HCT116 (cell line): Measurements from ENCODE around the gene CST6.

ENCODE experiments used
- POLR2AphosphoS5 ChIP-seq: IDR thresholded peaks from 2 replicates; pipeline ENCODE4 v1.6.1; 2011; ENCODE audit warnings: mild to moderate bottlenecking, low read depth, low read length, moderate library complexity
- TF ChIP-seq, protein P1 (sequence below), 3 experiments: fragments of 200-600 bp in 1 of 3; sonication (generic) in 1 of 3; IDR thresholded peaks in 2 of 3; conservative IDR thresholded peaks in 1 of 3; 2 replicates each; pipeline ENCODE4 v1.5.1; 2012 to 2017; ENCODE audit warnings: low read depth in 2 of 3, low read length in 2 of 3, antibody characterized with exemption in 1 of 3, borderline replicate concordance in 1 of 3, control low read depth in 1 of 3, mild to moderate bottlenecking in 1 of 3, mixed read lengths in 1 of 3, mixed run types in 1 of 3, moderate library complexity in 1 of 3; ENCODE audit not compliant: insufficient read depth in 1 of 3
- TF ChIP-seq, protein P2 (sequence below): IDR thresholded peaks from 2 replicates; pipeline ENCODE4 v1.6.1; 2012; ENCODE audit warnings: low read depth

DNA sequence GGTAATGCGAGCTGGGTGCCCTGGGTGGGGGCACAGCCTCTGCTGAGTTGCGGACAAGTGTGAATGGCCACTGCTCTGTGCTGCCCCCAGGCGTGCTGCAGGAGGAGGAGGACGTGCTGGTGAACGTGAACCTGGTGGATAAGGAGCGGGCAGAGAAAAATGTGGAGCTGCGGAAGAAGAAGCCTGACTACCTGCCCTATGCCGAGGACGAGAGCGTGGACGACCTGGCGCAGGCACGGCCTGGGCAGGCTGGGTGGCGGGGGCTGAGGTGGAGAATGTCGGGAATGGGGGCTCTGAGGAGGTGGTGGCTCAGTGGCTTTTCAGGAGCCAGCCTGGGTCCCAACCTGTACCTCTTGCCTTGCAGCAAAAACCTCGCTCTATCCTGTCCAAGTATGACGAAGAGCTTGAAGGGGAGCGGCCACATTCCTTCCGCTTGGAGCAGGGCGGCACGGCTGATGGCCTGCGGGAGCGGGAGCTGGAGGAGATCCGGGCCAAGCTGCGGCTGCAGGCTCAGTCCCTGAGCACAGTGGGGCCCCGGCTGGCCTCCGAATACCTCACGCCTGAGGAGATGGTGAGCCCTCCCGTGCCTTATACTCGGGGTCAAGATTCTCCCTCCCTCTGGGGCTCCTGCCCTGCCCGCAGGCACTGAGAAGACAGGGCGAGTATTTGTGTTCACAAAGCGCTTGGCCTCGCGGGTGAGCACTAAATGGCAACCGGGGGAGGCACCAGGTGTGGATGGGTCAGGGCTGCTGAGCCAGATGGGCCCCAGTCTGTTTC is 45.6 kb upstream of the CST6 start:
- no peak for TF ChIP-seq POLR2AphosphoS5
- TF ChIP-seq, protein P1, sequence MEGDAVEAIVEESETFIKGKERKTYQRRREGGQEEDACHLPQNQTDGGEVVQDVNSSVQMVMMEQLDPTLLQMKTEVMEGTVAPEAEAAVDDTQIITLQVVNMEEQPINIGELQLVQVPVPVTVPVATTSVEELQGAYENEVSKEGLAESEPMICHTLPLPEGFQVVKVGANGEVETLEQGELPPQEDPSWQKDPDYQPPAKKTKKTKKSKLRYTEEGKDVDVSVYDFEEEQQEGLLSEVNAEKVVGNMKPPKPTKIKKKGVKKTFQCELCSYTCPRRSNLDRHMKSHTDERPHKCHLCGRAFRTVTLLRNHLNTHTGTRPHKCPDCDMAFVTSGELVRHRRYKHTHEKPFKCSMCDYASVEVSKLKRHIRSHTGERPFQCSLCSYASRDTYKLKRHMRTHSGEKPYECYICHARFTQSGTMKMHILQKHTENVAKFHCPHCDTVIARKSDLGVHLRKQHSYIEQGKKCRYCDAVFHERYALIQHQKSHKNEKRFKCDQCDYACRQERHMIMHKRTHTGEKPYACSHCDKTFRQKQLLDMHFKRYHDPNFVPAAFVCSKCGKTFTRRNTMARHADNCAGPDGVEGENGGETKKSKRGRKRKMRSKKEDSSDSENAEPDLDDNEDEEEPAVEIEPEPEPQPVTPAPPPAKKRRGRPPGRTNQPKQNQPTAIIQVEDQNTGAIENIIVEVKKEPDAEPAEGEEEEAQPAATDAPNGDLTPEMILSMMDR (IDR thresholded peaks at IDR 0.05 in 2 of 3, conservative IDR thresholded peaks at IDR 0.05 in 1 of 3; ENCODE audit: borderline replicate concordance in 1 of 3, insufficient read depth in 1 of 3, low read depth in 2 of 3, low read length in 2 of 3): no peak
- TF ChIP-seq, protein P2, sequence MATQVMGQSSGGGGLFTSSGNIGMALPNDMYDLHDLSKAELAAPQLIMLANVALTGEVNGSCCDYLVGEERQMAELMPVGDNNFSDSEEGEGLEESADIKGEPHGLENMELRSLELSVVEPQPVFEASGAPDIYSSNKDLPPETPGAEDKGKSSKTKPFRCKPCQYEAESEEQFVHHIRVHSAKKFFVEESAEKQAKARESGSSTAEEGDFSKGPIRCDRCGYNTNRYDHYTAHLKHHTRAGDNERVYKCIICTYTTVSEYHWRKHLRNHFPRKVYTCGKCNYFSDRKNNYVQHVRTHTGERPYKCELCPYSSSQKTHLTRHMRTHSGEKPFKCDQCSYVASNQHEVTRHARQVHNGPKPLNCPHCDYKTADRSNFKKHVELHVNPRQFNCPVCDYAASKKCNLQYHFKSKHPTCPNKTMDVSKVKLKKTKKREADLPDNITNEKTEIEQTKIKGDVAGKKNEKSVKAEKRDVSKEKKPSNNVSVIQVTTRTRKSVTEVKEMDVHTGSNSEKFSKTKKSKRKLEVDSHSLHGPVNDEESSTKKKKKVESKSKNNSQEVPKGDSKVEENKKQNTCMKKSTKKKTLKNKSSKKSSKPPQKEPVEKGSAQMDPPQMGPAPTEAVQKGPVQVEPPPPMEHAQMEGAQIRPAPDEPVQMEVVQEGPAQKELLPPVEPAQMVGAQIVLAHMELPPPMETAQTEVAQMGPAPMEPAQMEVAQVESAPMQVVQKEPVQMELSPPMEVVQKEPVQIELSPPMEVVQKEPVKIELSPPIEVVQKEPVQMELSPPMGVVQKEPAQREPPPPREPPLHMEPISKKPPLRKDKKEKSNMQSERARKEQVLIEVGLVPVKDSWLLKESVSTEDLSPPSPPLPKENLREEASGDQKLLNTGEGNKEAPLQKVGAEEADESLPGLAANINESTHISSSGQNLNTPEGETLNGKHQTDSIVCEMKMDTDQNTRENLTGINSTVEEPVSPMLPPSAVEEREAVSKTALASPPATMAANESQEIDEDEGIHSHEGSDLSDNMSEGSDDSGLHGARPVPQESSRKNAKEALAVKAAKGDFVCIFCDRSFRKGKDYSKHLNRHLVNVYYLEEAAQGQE: no peak
